Neural cell (in vitro differentiated cells): ENCODE measurements around the gene ARHGEF7. TPM values are rescaled to one million over a fixed set of nuclear protein-coding genes. Genes with fewer than 3 reads are reported as not detected.

Experiments
- H2AFZ ChIP-seq: fragments of 200-600, 300-800 bp; sonication (generic), shearing (Covaris generic); 2 replicates; pipeline ENCODE4 v1.6.0; 2014; ENCODE audit warnings: low read depth, mild to moderate bottlenecking, antibody characterized with exemption, low read length, moderate library complexity
- H3F3A ChIP-seq: fragments of 200-600 bp; shearing (Covaris generic); 2 replicates; pipeline ENCODE4 v1.6.1; 2016; ENCODE audit warnings: mild to moderate bottlenecking, moderate library complexity, mixed read lengths, antibody characterized with exemption, low read length; ENCODE audit not compliant: insufficient read depth, poor library complexity, severe bottlenecking
- H3K27ac ChIP-seq: fragments of 200-600, 300-800 bp; sonication (generic), shearing (Covaris generic); 2 replicates; pipeline ENCODE4 v1.5.1; 2014; ENCODE audit warnings: mild to moderate bottlenecking, low read length, moderate library complexity
- H3K27me3 ChIP-seq: fragments of 300-800, 200-600 bp; sonication (generic), shearing (Covaris generic); 2 replicates; pipeline ENCODE4 v1.6.0; 2014; ENCODE audit warnings: mild to moderate bottlenecking, low read depth, low read length, moderate library complexity; ENCODE audit not compliant: insufficient read depth
- H3K36me3 ChIP-seq: fragments of 300-800, 200-600 bp; sonication (generic), shearing (Covaris generic); 2 replicates; pipeline ENCODE4 v1.5.1; 2014; ENCODE audit warnings: mild to moderate bottlenecking, antibody characterized with exemption, low read length, moderate library complexity; ENCODE audit not compliant: insufficient read depth
- H3K4me2 ChIP-seq: fragments of 300-800, 200-600 bp; sonication (generic), shearing (Covaris generic); 2 replicates; pipeline ENCODE4 v1.6.0; 2014; ENCODE audit warnings: mild to moderate bottlenecking, low read length
- H3K4me3 ChIP-seq: fragments of 300-800, 200-600 bp; sonication (generic), shearing (Covaris generic); 2 replicates; pipeline ENCODE4 v1.5.1; 2014; ENCODE audit warnings: mild to moderate bottlenecking, low read length, moderate library complexity
- H3K79me2 ChIP-seq: fragments of 200-600 bp; shearing (Covaris generic); replicated peaks from 2 replicates; pipeline ENCODE4 v1.6.0; 2014; ENCODE audit warnings: mild to moderate bottlenecking, low read length, moderate library complexity; ENCODE audit not compliant: insufficient read depth
- H3K9ac ChIP-seq: fragments of 300-800, 200-600 bp; sonication (generic), shearing (Covaris generic); 2 replicates; pipeline ENCODE4 v1.6.1; 2016; ENCODE audit warnings: mild to moderate bottlenecking, low read length, mixed read lengths
- H3K9me2 ChIP-seq: fragments of 200-600 bp; shearing (Covaris generic); 2 replicates; pipeline ENCODE4 v1.6.1; 2016; ENCODE audit warnings: mild to moderate bottlenecking, low read length, mixed read lengths; ENCODE audit not compliant: insufficient read depth
- H3K9me3 ChIP-seq: fragments of 200-600, 300-800 bp; sonication (generic), shearing (Covaris generic); 2 replicates; pipeline ENCODE4 v1.6.1; 2016; ENCODE audit warnings: mild to moderate bottlenecking, mixed run types, low read length, moderate library complexity, mixed read lengths
- H4K20me1 ChIP-seq: fragments of 200-600 bp; shearing (Covaris generic); 2 replicates; pipeline ENCODE4 v1.6.1; 2016; ENCODE audit warnings: mild to moderate bottlenecking, mixed run types; ENCODE audit not compliant: insufficient read depth
- CTCF ChIP-seq: fragments of 450-650 bp; IDR thresholded peaks from 2 replicates; pipeline ENCODE4 v1.5.1; 2014; ENCODE audit warnings: antibody characterized with exemption, mild to moderate bottlenecking, moderate library complexity; ENCODE audit not compliant: poor library complexity, severe bottlenecking
- EP300 ChIP-seq: fragments of 450-650 bp; conservative IDR thresholded peaks from 2 replicates; pipeline ENCODE4 v1.6.1; 2014; ENCODE audit warnings: antibody characterized with exemption, mild to moderate bottlenecking, moderate library complexity; ENCODE audit not compliant: poor library complexity, severe bottlenecking
- EZH2 ChIP-seq: fragments of 200-600, 300-800 bp; shearing (Covaris generic), sonication (generic); IDR thresholded peaks from 2 replicates; pipeline ENCODE4 v1.6.1; 2014; ENCODE audit warnings: antibody characterized with exemption, low read length, borderline replicate concordance, mild to moderate bottlenecking; ENCODE audit not compliant: insufficient read depth, poor library complexity, severe bottlenecking
- MXI1 ChIP-seq: fragments of 450-650 bp; conservative IDR thresholded peaks from 2 replicates; pipeline ENCODE4 v1.6.1; 2014; ENCODE audit warnings: antibody characterized with exemption, mild to moderate bottlenecking; ENCODE audit not compliant: poor library complexity, severe bottlenecking
- POLR2AphosphoS5 ChIP-seq: IDR thresholded peaks from 2 replicates; pipeline ENCODE4 v1.6.1; 2012
- RAD21 ChIP-seq: fragments of 450-650 bp; conservative IDR thresholded peaks from 2 replicates; pipeline ENCODE4 v1.6.1; 2014; ENCODE audit warnings: antibody characterized with exemption, mild to moderate bottlenecking, moderate library complexity
- SMC3 ChIP-seq: fragments of 450-650 bp; conservative IDR thresholded peaks from 2 replicates; pipeline ENCODE4 v1.6.1; 2014; ENCODE audit warnings: antibody characterized with exemption, mild to moderate bottlenecking, moderate library complexity; ENCODE audit not compliant: poor library complexity
- TAF1 ChIP-seq: IDR thresholded peaks from 2 replicates; pipeline ENCODE4 v1.6.1; 2012; ENCODE audit warnings: low read depth
- polyA plus RNA-seq: library from polyadenylated mRNA; depleted of rRNA; stranded (reverse); fragments of >200 nt; gene quantifications from 2 replicates; pipeline ENCODE4 v1.2.3, GENCODE V29; 2014
- TF ChIP-seq, protein P1 (sequence below): IDR thresholded peaks from 2 replicates; pipeline ENCODE4 v1.6.1; 2012; ENCODE audit warnings: borderline replicate concordance

ARHGEF7 gene
- polyA plus RNA-seq, 1 donor from 2014 or later = 155 TPM

DNA sequence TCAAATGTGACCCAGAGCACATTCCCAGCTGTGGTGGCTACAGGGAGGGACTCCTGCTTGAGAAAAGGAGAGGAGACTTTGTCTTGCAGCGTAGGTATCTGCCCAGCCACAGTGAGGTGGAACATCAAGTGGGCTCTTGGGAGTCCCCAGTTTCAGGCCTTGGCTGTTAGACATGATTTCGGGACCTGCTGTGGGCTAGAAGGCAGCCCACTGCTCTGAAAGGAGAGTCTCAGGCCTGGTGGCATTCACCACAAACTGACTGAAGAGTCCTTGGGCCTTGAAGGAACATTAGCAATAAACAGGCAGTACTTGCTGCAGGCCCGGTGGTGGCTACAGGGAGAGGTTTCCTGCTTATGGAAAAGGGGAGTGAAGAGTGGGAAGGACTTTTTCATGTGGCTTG lies 143.5 kb downstream of the ARHGEF7 start:
- Histone ChIP-seq H3F3A (no peaks in the 10 kb centered on the region), H3K36me3 (peaks cover 26% of the 10 kb centered on the region), H3K27me3 (no peaks in the 10 kb centered on the region), H3K27ac (no peak overlapping the region), H3K4me2 (no peak overlapping the region), H3K9ac (no peak overlapping the region), H2AFZ (no peak overlapping the region), H3K9me2 (no peaks in the 10 kb centered on the region), H3K9me3 (peaks cover 6% of the 10 kb centered on the region), H4K20me1 (no peaks in the 10 kb centered on the region), H3K4me3 (no peak overlapping the region), H3K79me2 (peaks cover 4% of the 10 kb centered on the region)
- TF ChIP-seq POLR2AphosphoS5 (no peak), MXI1 (no peak), TAF1 (no peak), EP300 (no peak), RAD21 (no peak), SMC3 (no peak), CTCF (no peak), EZH2 (no peak)
- TF ChIP-seq, protein P1, sequence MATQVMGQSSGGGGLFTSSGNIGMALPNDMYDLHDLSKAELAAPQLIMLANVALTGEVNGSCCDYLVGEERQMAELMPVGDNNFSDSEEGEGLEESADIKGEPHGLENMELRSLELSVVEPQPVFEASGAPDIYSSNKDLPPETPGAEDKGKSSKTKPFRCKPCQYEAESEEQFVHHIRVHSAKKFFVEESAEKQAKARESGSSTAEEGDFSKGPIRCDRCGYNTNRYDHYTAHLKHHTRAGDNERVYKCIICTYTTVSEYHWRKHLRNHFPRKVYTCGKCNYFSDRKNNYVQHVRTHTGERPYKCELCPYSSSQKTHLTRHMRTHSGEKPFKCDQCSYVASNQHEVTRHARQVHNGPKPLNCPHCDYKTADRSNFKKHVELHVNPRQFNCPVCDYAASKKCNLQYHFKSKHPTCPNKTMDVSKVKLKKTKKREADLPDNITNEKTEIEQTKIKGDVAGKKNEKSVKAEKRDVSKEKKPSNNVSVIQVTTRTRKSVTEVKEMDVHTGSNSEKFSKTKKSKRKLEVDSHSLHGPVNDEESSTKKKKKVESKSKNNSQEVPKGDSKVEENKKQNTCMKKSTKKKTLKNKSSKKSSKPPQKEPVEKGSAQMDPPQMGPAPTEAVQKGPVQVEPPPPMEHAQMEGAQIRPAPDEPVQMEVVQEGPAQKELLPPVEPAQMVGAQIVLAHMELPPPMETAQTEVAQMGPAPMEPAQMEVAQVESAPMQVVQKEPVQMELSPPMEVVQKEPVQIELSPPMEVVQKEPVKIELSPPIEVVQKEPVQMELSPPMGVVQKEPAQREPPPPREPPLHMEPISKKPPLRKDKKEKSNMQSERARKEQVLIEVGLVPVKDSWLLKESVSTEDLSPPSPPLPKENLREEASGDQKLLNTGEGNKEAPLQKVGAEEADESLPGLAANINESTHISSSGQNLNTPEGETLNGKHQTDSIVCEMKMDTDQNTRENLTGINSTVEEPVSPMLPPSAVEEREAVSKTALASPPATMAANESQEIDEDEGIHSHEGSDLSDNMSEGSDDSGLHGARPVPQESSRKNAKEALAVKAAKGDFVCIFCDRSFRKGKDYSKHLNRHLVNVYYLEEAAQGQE = no peak

- H3K27ac ChIP-seq = no peak overlapping the region
- H3K36me3 ChIP-seq = peaks cover 22% of the 10 kb centered on the region
- H3K4me3 ChIP-seq = no peak overlapping the region
- H3K4me2 ChIP-seq = no peak overlapping the region
- H3K27me3 ChIP-seq = no peaks in the 10 kb centered on the region
- H3K9ac ChIP-seq = no peak overlapping the region
- no peaks in the 10 kb centered on the region for H3K9me2 ChIP-seq
- H3K9me3 ChIP-seq = peaks cover 6% of the 10 kb centered on the region
- no peaks in the 10 kb centered on the region for H3F3A ChIP-seq
- H2AFZ ChIP-seq = no peak overlapping the region
- TF ChIP-seq, protein P1 = no peak
- no peak for TF ChIP-seq CTCF
- TF ChIP-seq TAF1 = no peak
- no peak for TF ChIP-seq EZH2
- no peak for TF ChIP-seq POLR2AphosphoS5
- no peak for TF ChIP-seq EP300
- no peak for TF ChIP-seq RAD21
- TF ChIP-seq SMC3 = no peak
- TF ChIP-seq MXI1 = no peak
- H3K79me2 ChIP-seq = peaks cover 4% of the 10 kb centered on the region
- H4K20me1 ChIP-seq = no peaks in the 10 kb centered on the region
Measured at GRCh38 chr13:111259058-111259457, 143.9 kb downstream of the ARHGEF7 start.
